ENCODE data around the gene SLITRK5. TPM values are rescaled to one million over a fixed set of nuclear protein-coding genes. Genes with fewer than 3 reads are reported as not detected.

SLITRK5 gene
- total RNA-seq: 0.03 TPM
- long read RNA-seq: 0 reads

GRCh38 chr13:87671031-87671752, at the start of gene SLITRK5:
Gene SLITRK5 (plus strand): TSS chr13:87671371. CDS start chr13:87675389, 4,018 bp downstream.
- DNase-seq: peak; percentile 78
- intact Hi-C loops (cut with DNase I): no loop called here
- ATAC-seq (ENCODE audit: poor library complexity): peak; percentile 97

- ATAC-seq (ENCODE audit: poor library complexity) (no peak), DNase-seq (no peak)
- intact Hi-C loops (cut with DNase I): no loop called here
These were observed 48.2 kb upstream of the SLITRK5 start for GRCh38 chr13:87622971-87623370.

GRCh38 chr13:87656306-87656705, 14.9 kb upstream of the SLITRK5 start:
- ATAC-seq (ENCODE audit: poor library complexity) (no peak), DNase-seq (no peak)
- intact Hi-C loops (cut with DNase I): no loop called here

- intact Hi-C loops (cut with DNase I): no loop called here
- no peak for ATAC-seq (ENCODE audit: poor library complexity)
These were observed 9.7 kb upstream of the SLITRK5 start for GRCh38 chr13:87661471-87661870.

GRCh38 chr13:87666831-87667230, 4.3 kb upstream of the SLITRK5 start:
- intact Hi-C loops (cut with DNase I): no loop called here
- ATAC-seq (ENCODE audit: poor library complexity) (no peak), DNase-seq (no peak)

More at GRCh38 chr13:87661471-87661870, 9.7 kb upstream of the SLITRK5 start:
- no peak for DNase-seq

- DNase-seq (no peak), ATAC-seq (ENCODE audit: poor library complexity) (no peak)
- intact Hi-C loops (cut with DNase I): no loop called here
These were observed 3.5 kb upstream of the SLITRK5 start for GRCh38 chr13:87667686-87668085.

- no peak for ATAC-seq (ENCODE audit: poor library complexity)
- intact Hi-C loops (cut with DNase I): no loop called here
- no peak for DNase-seq
These were observed 1.7 kb upstream of the SLITRK5 start for GRCh38 chr13:87669379-87669978.

- DNase-seq (no peak), ATAC-seq (ENCODE audit: poor library complexity) (peak; percentile 44)
- intact Hi-C loops (cut with DNase I): no loop called here
These were observed 808 bp downstream of the SLITRK5 start for GRCh38 chr13:87671753-87672605.

GRCh38 chr13:87674247-87674738, 3.1 kb downstream of the SLITRK5 start:
- ATAC-seq (ENCODE audit: poor library complexity): no peak
- DNase-seq: no peak
- intact Hi-C loops (cut with DNase I): no loop called here

- intact Hi-C loops (cut with DNase I): no loop called here
- DNase-seq: no peak
- no peak for ATAC-seq (ENCODE audit: poor library complexity)
These were observed 4.7 kb downstream of the SLITRK5 start for GRCh38 chr13:87675851-87676250.

- DNase-seq (no peak), ATAC-seq (ENCODE audit: poor library complexity) (no peak)
- intact Hi-C loops (cut with DNase I): no loop called here
These were observed 5.3 kb downstream of the SLITRK5 start for GRCh38 chr13:87676254-87677042.

GRCh38 chr13:87677043-87677495, 5.9 kb downstream of the SLITRK5 start:
- intact Hi-C loops (cut with DNase I): no loop called here
- DNase-seq: no peak
- no peak for ATAC-seq (ENCODE audit: poor library complexity)

GRCh38 chr13:87677496-87678371, 6.6 kb downstream of the SLITRK5 start:
- intact Hi-C loops (cut with DNase I): no loop called here
- ATAC-seq (ENCODE audit: poor library complexity) (no peak), DNase-seq (no peak)

GRCh38 chr13:87678372-87678752, 7.2 kb downstream of the SLITRK5 start:
- intact Hi-C loops (cut with DNase I): no loop called here
- ATAC-seq (ENCODE audit: poor library complexity) (no peak), DNase-seq (no peak)

GRCh38 chr13:87680298-87680697, 9.1 kb downstream of the SLITRK5 start:
- no peak for DNase-seq
- ATAC-seq (ENCODE audit: poor library complexity): no peak
- intact Hi-C loops (cut with DNase I): no loop called here

- DNase-seq (no peak), ATAC-seq (ENCODE audit: poor library complexity) (no peak)
- intact Hi-C loops (cut with DNase I): no loop called here
These were observed 13.9 kb downstream of the SLITRK5 start for GRCh38 chr13:87684850-87685742.

GRCh38 chr13:87696458-87696857, 25.3 kb downstream of the SLITRK5 start:
- ATAC-seq (ENCODE audit: poor library complexity) (no peak), DNase-seq (no peak)
- intact Hi-C loops (cut with DNase I): no loop called here

All from Right ventricle myocardium superior (tissue), 1 donor.